CD14-positive monocyte (primary cell): ENCODE measurements around the gene HTD2. TPM values are rescaled to one million over a fixed set of nuclear protein-coding genes. Genes with fewer than 3 reads are reported as not detected.

Experiments
- DNase-seq, 3 donors: peaks; one replicate each; pipeline ENCODE4 v3.0.0-alpha.2; 2011 to 2022
- H2AFZ ChIP-seq: 2 replicates; pipeline ENCODE4 v1.6.0; 2012; ENCODE audit warnings: mild to moderate bottlenecking, low read depth, low read length, inconsistent platforms; ENCODE audit not compliant: insufficient read depth, poor library complexity, severe bottlenecking
- H3K27ac ChIP-seq, 2 donors: 1 replicate in 1 of 2; 2 replicates in 1 of 2; pipeline ENCODE4 v1.5.1; 2012 to 2013; ENCODE audit warnings: low read length in 2 of 2, control low read depth in 1 of 2, inconsistent platforms in 1 of 2, low read depth in 1 of 2, mild to moderate bottlenecking in 1 of 2
- H3K27me3 ChIP-seq, 2 donors: one replicate each; pipeline versions ENCODE4 v1.6.0 to v1.6.1; 2011 to 2013; ENCODE audit warnings: low read length in 2 of 2; ENCODE audit not compliant: control insufficient read depth in 2 of 2, insufficient read depth in 2 of 2
- H3K36me3 ChIP-seq, 2 donors: replicated peaks in 1 of 2; 1 replicate in 1 of 2; 2 replicates in 1 of 2; pipeline versions ENCODE4 v1.5.1 to v1.6.1; 2012 to 2013; ENCODE audit warnings: low read length in 2 of 2, control low read depth in 1 of 2, inconsistent platforms in 1 of 2, mild to moderate bottlenecking in 1 of 2; ENCODE audit not compliant: insufficient read depth in 2 of 2, control insufficient read depth in 1 of 2
- H3K4me1 ChIP-seq, 2 donors: 1 replicate in 1 of 2; 2 replicates in 1 of 2; pipeline versions ENCODE4 v1.5.1 to v1.6.1; 2012 to 2013; ENCODE audit warnings: low read length in 2 of 2, control low read depth in 1 of 2, inconsistent platforms in 1 of 2, mild to moderate bottlenecking in 1 of 2, moderate library complexity in 1 of 2; ENCODE audit not compliant: insufficient read depth in 2 of 2, control insufficient read depth in 1 of 2
- H3K4me2 ChIP-seq: replicated peaks from 2 replicates; pipeline ENCODE3; 2012; ENCODE audit warnings: low read length, moderate library complexity, mild to moderate bottlenecking; ENCODE audit not compliant: poor library complexity, severe bottlenecking; ENCODE audit errors: extremely low read depth
- H3K4me3 ChIP-seq, 3 experiments: fragments of 200-600 bp in 1 of 3; sonication (generic) in 1 of 3; replicated peaks in 1 of 3; 1 replicate in 2 of 3; 2 replicates in 1 of 3; pipeline ENCODE4 v1.5.1; 2011 to 2013; ENCODE audit warnings: low read length in 3 of 3, mild to moderate bottlenecking in 3 of 3, control low read depth in 2 of 3, low read depth in 2 of 3, inconsistent platforms in 1 of 3, moderate library complexity in 1 of 3
- H3K79me2 ChIP-seq: 2 replicates; pipeline ENCODE4 v1.6.0; 2012; ENCODE audit warnings: mild to moderate bottlenecking, control low read depth, inconsistent platforms, low read length, moderate library complexity; ENCODE audit not compliant: insufficient read depth
- H3K9ac ChIP-seq: 2 replicates; pipeline ENCODE4 v1.6.0; 2017; ENCODE audit warnings: low read length, mild to moderate bottlenecking; ENCODE audit not compliant: insufficient read depth, poor library complexity, severe bottlenecking
- H3K9me3 ChIP-seq, 2 donors: replicated peaks in 1 of 2; 1 replicate in 1 of 2; 2 replicates in 1 of 2; pipeline versions ENCODE4 v1.5.1 to v1.6.1; 2012 to 2013; ENCODE audit warnings: low read length in 2 of 2, control low read depth in 1 of 2; ENCODE audit not compliant: control insufficient read depth in 1 of 2, insufficient read depth in 1 of 2
- H4K20me1 ChIP-seq: 2 replicates; pipeline ENCODE4 v1.6.0; 2012; ENCODE audit warnings: mild to moderate bottlenecking, low read length, control low read depth, moderate library complexity; ENCODE audit not compliant: insufficient read depth
- H3K27ac Mint-ChIP-seq, 7 donors: one replicate each; pipeline ENCODE4 v1.8.0; 2020; ENCODE audit warnings: mild to moderate bottlenecking in 7 of 7, mixed read lengths in 7 of 7, moderate library complexity in 6 of 7, inconsistent platforms in 2 of 7
- H3K27me3 Mint-ChIP-seq, 3 donors: one replicate each; pipeline ENCODE4 v1.8.0; 2021 to 2022; ENCODE audit warnings: low read depth in 3 of 3, mild to moderate bottlenecking in 3 of 3, mixed read lengths in 3 of 3, moderate library complexity in 3 of 3, inconsistent platforms in 1 of 3
- H3K36me3 Mint-ChIP-seq, 2 donors: one replicate each; pipeline ENCODE4 v1.8.0; 2020; ENCODE audit warnings: mixed read lengths in 2 of 2, inconsistent platforms in 1 of 2, mild to moderate bottlenecking in 1 of 2
- H3K4me1 Mint-ChIP-seq: one replicate; pipeline ENCODE4 v1.8.0; 2020; ENCODE audit warnings: mild to moderate bottlenecking, mixed read lengths
- H3K4me3 Mint-ChIP-seq, 2 donors: one replicate each; pipeline ENCODE4 v1.8.0; 2020; ENCODE audit warnings: mild to moderate bottlenecking in 2 of 2, mixed read lengths in 2 of 2, moderate library complexity in 1 of 2
- H3K9me3 Mint-ChIP-seq, 7 donors: one replicate each; pipeline ENCODE4 v1.8.0; 2020 to 2022; ENCODE audit warnings: mixed read lengths in 7 of 7, mild to moderate bottlenecking in 6 of 7, moderate library complexity in 6 of 7, inconsistent platforms in 2 of 7
- CTCF ChIP-seq: fragments of 200-600 bp; IDR thresholded peaks from one replicate; pipeline ENCODE4 v1.8.0; 2022; ENCODE audit warnings: antibody characterized with exemption, mild to moderate bottlenecking
- WGBS: methylation state at CpG from one replicate; pipeline ENCODE4 v1.1.5; 2013; ENCODE audit warnings: missing lambda C conversion rate; ENCODE audit not compliant: insufficient coverage; 5-methylcytosine and 5-hydroxymethylcytosine counted together
- intact Hi-C, 2 donors: fragments of 100-400 bp; cut with micrococcal nuclease; formaldehyde crosslinking; loops; one replicate each; pipeline versions ENCODE4 v1.15.0 to v1.15.1; 2023
- polyA plus RNA-seq, 3 donors: library from polyadenylated mRNA; depleted of rRNA in 1 of 3; unstranded in 2 of 3; stranded (reverse) in 1 of 3; fragments of 300-500 nt in 2 of 3; fragments of >200 nt in 1 of 3; fragmentation: Illumina TruSeq in 2 of 3; gene quantifications; 1 replicate in 2 of 3; 2 replicates in 1 of 3; pipeline ENCODE4 v1.2.3, GENCODE V29; 2012 to 2021

The HTD2 gene
- polyA plus RNA-seq, 3 donors = 4.5 to 17.3 (median 10.5) TPM

- intact Hi-C loops = no loop called here
- Histone ChIP-seq H3K4me1 (peaks cover 37 to 43% of the 10 kb centered on the region in 2 donors), H3K9ac (no peak overlapping the region), H3K36me3 (peaks cover 0 to 3% of the 10 kb centered on the region in 2 donors), H3K4me2 (no peak overlapping the region), H3K9me3 (no peaks in the 10 kb centered on the region), H3K79me2 (peaks cover 97% of the 10 kb centered on the region), H4K20me1 (peaks cover 90% of the 10 kb centered on the region), H3K4me3 (no peak overlapping the region), H2AFZ (no peak overlapping the region), H3K27ac (peak overlapping the region in 1 of 2 donors; percentile 6), H3K27me3 (no peaks in the 10 kb centered on the region)
- no CpG with 5 or more reads among the region's 3 CpGs for WGBS
- Mint-ChIP-seq H3K36me3 (peaks cover 3 to 10% of the 10 kb centered on the region in 2 donors), H3K9me3 (no peaks in the 10 kb centered on the region), H3K27ac (peak overlapping the region in 3 of 7 donors; percentile 38 to 89 (median 40)), H3K27me3 (peaks cover 0 to 3% (median 1%) of the 10 kb centered on the region in 3 donors), H3K4me3 (no peak overlapping the region), H3K4me1 (peaks cover 43% of the 10 kb centered on the region)
- no peak for TF ChIP-seq CTCF
- DNase-seq = no peak
Measured at GRCh38 chr3:58358092-58358491, 51.8 kb downstream of the HTD2 start.

GRCh38 chr3:58358808-58359207 lies 52.5 kb downstream of the HTD2 start:
- DNase-seq = no peak
- intact Hi-C loops = no loop called here
- no peak for TF ChIP-seq CTCF
- Histone ChIP-seq H3K36me3 (peaks cover 0 to 3% of the 10 kb centered on the region in 2 donors), H3K4me1 (peaks cover 30 to 39% of the 10 kb centered on the region in 2 donors), H3K27me3 (no peaks in the 10 kb centered on the region), H3K27ac (peak overlapping the region in 1 of 2 donors; percentile 6), H3K4me2 (no peak overlapping the region), H3K79me2 (peaks cover 97% of the 10 kb centered on the region), H3K9ac (no peak overlapping the region), H3K9me3 (no peaks in the 10 kb centered on the region), H3K4me3 (no peak overlapping the region), H2AFZ (no peak overlapping the region), H4K20me1 (peaks cover 93% of the 10 kb centered on the region)
- no CpG with 5 or more reads among the region's 4 CpGs for WGBS
- Mint-ChIP-seq H3K4me3 (no peak overlapping the region), H3K4me1 (peaks cover 39% of the 10 kb centered on the region), H3K27me3 (peaks cover 0 to 3% (median 1%) of the 10 kb centered on the region in 3 donors), H3K9me3 (no peaks in the 10 kb centered on the region), H3K36me3 (peaks cover 3 to 10% of the 10 kb centered on the region in 2 donors), H3K27ac (no peak overlapping the region)
